Osteoblast (primary cell): Measurements from ENCODE around the gene UBXN4. TPM values are rescaled to one million over a fixed set of nuclear protein-coding genes. Genes with fewer than 3 reads are reported as not detected.

Source experiments
- DNase-seq: peaks from one replicate; pipeline ENCODE4 v3.0.0; 2011; ENCODE audit warnings: low spot score, mixed read lengths; ENCODE audit not compliant: insufficient read length; ENCODE audit errors: missing footprints
- H2AFZ ChIP-seq: 2 replicates; pipeline ENCODE4 v1.6.0; 2011; ENCODE audit warnings: mild to moderate bottlenecking, low read length
- H3K27ac ChIP-seq: 2 replicates; pipeline ENCODE4 v1.5.1; 2011; ENCODE audit warnings: mild to moderate bottlenecking, low read depth, low read length, moderate library complexity
- H3K27me3 ChIP-seq: 2 replicates; pipeline ENCODE4 v1.6.0; 2012; ENCODE audit warnings: mild to moderate bottlenecking, control low read depth, inconsistent platforms, low read length, moderate library complexity; ENCODE audit not compliant: insufficient read depth
- H3K36me3 ChIP-seq: 2 replicates; pipeline ENCODE4 v1.5.1; 2011; ENCODE audit warnings: mild to moderate bottlenecking, low read length, control low read depth, moderate library complexity; ENCODE audit not compliant: insufficient read depth
- H3K4me1 ChIP-seq: 2 replicates; pipeline ENCODE4 v1.5.1; 2011; ENCODE audit warnings: mild to moderate bottlenecking, low read length, control low read depth, moderate library complexity; ENCODE audit not compliant: insufficient read depth
- H3K4me2 ChIP-seq: 2 replicates; pipeline ENCODE4 v1.6.0; 2011; ENCODE audit warnings: mild to moderate bottlenecking, low read length; ENCODE audit not compliant: insufficient read depth
- H3K4me3 ChIP-seq: fragments of 200-600 bp; sonication (generic); 3 replicates; pipeline ENCODE4 v1.5.1; 2012; ENCODE audit warnings: mild to moderate bottlenecking, low read length, inconsistent platforms; ENCODE audit not compliant: insufficient read depth
- H3K79me2 ChIP-seq: 2 replicates; pipeline ENCODE4 v1.6.0; 2012; ENCODE audit warnings: mild to moderate bottlenecking, low read length, control low read depth, inconsistent platforms; ENCODE audit not compliant: insufficient read depth
- H3K9me3 ChIP-seq: 2 replicates; pipeline ENCODE4 v1.5.1; 2011; ENCODE audit warnings: low read depth, low read length, control low read depth
- H4K20me1 ChIP-seq: 2 replicates; pipeline ENCODE4 v1.6.0; 2012; ENCODE audit warnings: mild to moderate bottlenecking, low read length, control low read depth; ENCODE audit not compliant: insufficient read depth
- small RNA-seq: library from RNA; depleted of rRNA; stranded (forward); fragments of <200 nt; gene quantifications from one replicate; pipeline ENCODE3, GENCODE V24; 2012
- total RNA-seq: library from RNA; depleted of rRNA; stranded (reverse); fragments of >200 nt; gene quantifications from 2 replicates; pipeline ENCODE4 v1.2.3, GENCODE V29; 2012
- TF ChIP-seq, protein P1 (sequence below): IDR thresholded peaks from 2 replicates; pipeline ENCODE4 v1.5.1; 2011; ENCODE audit warnings: mild to moderate bottlenecking, low read depth, low read length, moderate library complexity; ENCODE audit errors: extremely low read depth

UBXN4 gene
- total RNA-seq, 1 donor, result 75.6 TPM

DNA sequence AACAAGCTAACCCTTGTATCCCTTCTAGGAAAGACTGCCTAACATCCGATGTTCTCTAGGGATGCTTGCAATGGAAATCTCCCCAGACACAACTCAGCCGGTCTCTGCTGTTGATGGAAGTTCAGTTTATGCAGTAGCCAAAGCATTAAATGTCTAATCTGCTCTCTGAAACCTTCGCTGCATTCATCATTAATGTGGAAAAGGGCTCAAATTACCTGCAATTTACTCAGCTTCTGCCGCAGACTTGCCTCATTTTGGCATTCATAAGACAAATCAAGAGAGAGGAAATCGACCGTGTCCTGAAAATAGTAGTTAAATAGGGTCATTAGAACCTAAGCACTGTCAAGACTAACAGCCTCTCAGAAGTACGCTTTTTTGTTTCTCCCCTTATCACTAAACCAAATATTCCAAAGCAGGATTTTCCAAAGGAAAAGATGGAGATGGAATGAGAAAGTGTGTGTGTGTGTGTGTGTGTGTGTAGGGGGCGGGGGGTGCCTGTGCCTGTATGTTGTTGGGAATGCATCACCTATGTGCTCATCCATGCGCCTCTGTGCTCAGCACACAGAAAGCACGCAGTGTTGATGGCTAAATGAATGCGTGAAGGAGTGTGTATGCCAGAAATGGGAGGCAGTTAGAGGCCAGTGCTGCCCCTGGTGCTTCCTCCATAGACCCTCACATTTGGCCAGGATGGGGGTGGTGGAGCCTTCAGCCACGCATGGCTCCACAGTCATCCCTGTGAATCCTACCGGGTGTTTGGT lies 87.9 kb downstream of the UBXN4 start:
- TF ChIP-seq, protein P1, sequence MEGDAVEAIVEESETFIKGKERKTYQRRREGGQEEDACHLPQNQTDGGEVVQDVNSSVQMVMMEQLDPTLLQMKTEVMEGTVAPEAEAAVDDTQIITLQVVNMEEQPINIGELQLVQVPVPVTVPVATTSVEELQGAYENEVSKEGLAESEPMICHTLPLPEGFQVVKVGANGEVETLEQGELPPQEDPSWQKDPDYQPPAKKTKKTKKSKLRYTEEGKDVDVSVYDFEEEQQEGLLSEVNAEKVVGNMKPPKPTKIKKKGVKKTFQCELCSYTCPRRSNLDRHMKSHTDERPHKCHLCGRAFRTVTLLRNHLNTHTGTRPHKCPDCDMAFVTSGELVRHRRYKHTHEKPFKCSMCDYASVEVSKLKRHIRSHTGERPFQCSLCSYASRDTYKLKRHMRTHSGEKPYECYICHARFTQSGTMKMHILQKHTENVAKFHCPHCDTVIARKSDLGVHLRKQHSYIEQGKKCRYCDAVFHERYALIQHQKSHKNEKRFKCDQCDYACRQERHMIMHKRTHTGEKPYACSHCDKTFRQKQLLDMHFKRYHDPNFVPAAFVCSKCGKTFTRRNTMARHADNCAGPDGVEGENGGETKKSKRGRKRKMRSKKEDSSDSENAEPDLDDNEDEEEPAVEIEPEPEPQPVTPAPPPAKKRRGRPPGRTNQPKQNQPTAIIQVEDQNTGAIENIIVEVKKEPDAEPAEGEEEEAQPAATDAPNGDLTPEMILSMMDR, result no peak
- H3K27me3 ChIP-seq, result no peaks in the 10 kb centered on the region
- no peak overlapping the region for H3K27ac ChIP-seq
- no peak overlapping the region for H3K4me3 ChIP-seq
- no peaks in the 10 kb centered on the region for H3K36me3 ChIP-seq
- H3K79me2 ChIP-seq, result no peaks in the 10 kb centered on the region
- H3K9me3 ChIP-seq, result no peaks in the 10 kb centered on the region
- H4K20me1 ChIP-seq, result no peaks in the 10 kb centered on the region
- no peak overlapping the region for H2AFZ ChIP-seq
- no peak overlapping the region for H3K4me2 ChIP-seq
- DNase-seq, result no peak
- no peaks in the 10 kb centered on the region for H3K4me1 ChIP-seq

DNA sequence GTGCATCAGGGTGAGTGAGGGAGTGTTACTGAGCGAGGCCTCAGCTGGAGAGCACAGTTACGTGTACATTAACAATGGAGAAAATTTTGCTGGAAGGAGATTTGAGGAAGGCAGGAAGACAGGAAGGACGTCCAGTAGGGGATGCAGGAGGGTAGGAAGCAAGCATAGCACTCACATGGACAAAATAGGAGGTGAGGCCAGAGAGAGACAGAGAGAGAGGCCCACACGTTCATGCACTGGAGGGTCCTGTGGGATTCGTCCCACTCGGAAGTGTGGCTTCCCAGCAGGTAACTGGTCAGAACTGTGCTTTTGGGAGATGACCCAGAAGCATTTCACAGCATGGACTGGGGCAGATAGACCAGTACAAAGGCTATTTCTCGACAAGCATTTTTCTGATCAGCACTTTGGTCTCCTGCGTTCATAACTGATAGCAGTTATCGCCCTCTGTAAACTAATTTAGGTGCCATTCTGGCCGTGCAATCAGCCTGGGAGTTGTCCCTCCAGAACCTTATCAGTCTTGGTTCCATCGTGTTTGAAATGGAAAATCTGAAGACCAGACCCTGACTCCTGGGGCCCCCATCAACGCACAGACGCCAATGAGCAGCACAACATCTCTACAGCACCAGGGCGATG lies 89.6 kb downstream of the UBXN4 start:
- Histone ChIP-seq H3K9me3 (no peaks in the 10 kb centered on the region), H3K4me3 (no peak overlapping the region), H3K79me2 (no peaks in the 10 kb centered on the region), H2AFZ (no peak overlapping the region), H3K27ac (no peak overlapping the region), H4K20me1 (no peaks in the 10 kb centered on the region), H3K36me3 (no peaks in the 10 kb centered on the region), H3K27me3 (no peaks in the 10 kb centered on the region), H3K4me2 (no peak overlapping the region), H3K4me1 (no peaks in the 10 kb centered on the region)
- TF ChIP-seq, protein P1, result no peak
- DNase-seq, result no peak

DNA sequence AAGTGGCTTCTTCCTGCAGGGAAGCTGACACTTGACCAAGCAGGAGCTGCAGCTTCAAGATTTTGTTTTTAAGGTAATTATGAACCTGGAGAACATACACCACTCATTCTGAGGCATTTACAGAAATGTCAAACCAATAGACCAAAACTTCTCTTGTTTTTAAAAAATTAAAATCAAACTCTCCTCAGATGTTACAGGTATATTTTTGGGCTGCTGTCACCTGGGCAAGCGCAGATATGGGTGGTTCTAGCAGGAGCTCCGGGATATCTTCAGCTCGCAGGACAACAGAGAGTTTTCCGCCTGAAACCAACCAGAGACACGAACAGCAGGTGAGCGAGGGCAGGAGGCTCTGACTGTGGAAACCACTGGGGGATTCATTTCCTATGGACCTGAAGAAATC lies 91.2 kb downstream of the UBXN4 start:
- H3K4me3 ChIP-seq, result no peak overlapping the region
- no peaks in the 10 kb centered on the region for H3K36me3 ChIP-seq
- peak; percentile 73 for DNase-seq
- no peaks in the 10 kb centered on the region for H3K4me1 ChIP-seq
- H3K27me3 ChIP-seq, result no peaks in the 10 kb centered on the region
- no peak overlapping the region for H3K27ac ChIP-seq
- H3K4me2 ChIP-seq, result no peak overlapping the region
- TF ChIP-seq, protein P1, result no peak
- no peaks in the 10 kb centered on the region for H3K9me3 ChIP-seq
- H3K79me2 ChIP-seq, result no peaks in the 10 kb centered on the region
- no peaks in the 10 kb centered on the region for H4K20me1 ChIP-seq
- no peak overlapping the region for H2AFZ ChIP-seq

Small RNA genes lying within 50 kb of the gene (small RNA-seq; reads per million reads assigned to genes)
- gene RF00019, result not detected

Other genes with a start within 250 kb of the UBXN4 start
- 9.0 and 10.9 TPM in 2 replicates for gene ZRANB3, start 210.6 kb upstream of the UBXN4 start, total RNA-seq
- gene R3HDM1, start 210.4 kb upstream of the UBXN4 start, total RNA-seq, result 12.3 and 13.3 TPM in 2 replicates
- under 0.01 TPM in 2 replicates for gene LCT, start 95.3 kb downstream of the UBXN4 start, total RNA-seq
- gene MCM6, start 134.6 kb downstream of the UBXN4 start, total RNA-seq, result 14.5 and 15.6 TPM in 2 replicates
- gene DARS1, start 243.8 kb downstream of the UBXN4 start, total RNA-seq, result 100 and 119 TPM in 2 replicates